Muscle layer of colon (tissue), 2 donors: ENCODE results near the gene POC1A.

Source experiments
- H3K27ac ChIP-seq: one replicate; pipeline ENCODE4 v1.7.0; 2013; ENCODE audit warnings: low read depth, mild to moderate bottlenecking, low read length, moderate library complexity
- H3K27me3 ChIP-seq, 2 donors: one replicate each; pipeline ENCODE4 v1.7.0; 2013; ENCODE audit warnings: low read length in 2 of 2, mild to moderate bottlenecking in 2 of 2; ENCODE audit not compliant: insufficient read depth in 2 of 2, control insufficient read depth in 1 of 2
- H3K36me3 ChIP-seq: one replicate; pipeline ENCODE4 v1.7.0; 2013; ENCODE audit warnings: mild to moderate bottlenecking, low read length; ENCODE audit not compliant: insufficient read depth
- H3K4me1 ChIP-seq: one replicate; pipeline ENCODE4 v1.7.0; 2013; ENCODE audit warnings: mild to moderate bottlenecking, low read length; ENCODE audit not compliant: insufficient read depth
- H3K4me3 ChIP-seq, 2 donors: one replicate each; pipeline ENCODE4 v1.7.0; 2013; ENCODE audit warnings: low read length in 2 of 2, low read depth in 1 of 2, mild to moderate bottlenecking in 1 of 2, moderate library complexity in 1 of 2
- H3K9ac ChIP-seq: one replicate; pipeline ENCODE4 v1.7.0; 2013; ENCODE audit warnings: low read length
- H3K9me3 ChIP-seq: one replicate; pipeline ENCODE4 v1.7.0; 2013; ENCODE audit warnings: mild to moderate bottlenecking, low read length
- donor health status: abdominal sarcoma.
- donor health status: Adenocarcinoma of cecum.

Gene POC1A

DNA sequence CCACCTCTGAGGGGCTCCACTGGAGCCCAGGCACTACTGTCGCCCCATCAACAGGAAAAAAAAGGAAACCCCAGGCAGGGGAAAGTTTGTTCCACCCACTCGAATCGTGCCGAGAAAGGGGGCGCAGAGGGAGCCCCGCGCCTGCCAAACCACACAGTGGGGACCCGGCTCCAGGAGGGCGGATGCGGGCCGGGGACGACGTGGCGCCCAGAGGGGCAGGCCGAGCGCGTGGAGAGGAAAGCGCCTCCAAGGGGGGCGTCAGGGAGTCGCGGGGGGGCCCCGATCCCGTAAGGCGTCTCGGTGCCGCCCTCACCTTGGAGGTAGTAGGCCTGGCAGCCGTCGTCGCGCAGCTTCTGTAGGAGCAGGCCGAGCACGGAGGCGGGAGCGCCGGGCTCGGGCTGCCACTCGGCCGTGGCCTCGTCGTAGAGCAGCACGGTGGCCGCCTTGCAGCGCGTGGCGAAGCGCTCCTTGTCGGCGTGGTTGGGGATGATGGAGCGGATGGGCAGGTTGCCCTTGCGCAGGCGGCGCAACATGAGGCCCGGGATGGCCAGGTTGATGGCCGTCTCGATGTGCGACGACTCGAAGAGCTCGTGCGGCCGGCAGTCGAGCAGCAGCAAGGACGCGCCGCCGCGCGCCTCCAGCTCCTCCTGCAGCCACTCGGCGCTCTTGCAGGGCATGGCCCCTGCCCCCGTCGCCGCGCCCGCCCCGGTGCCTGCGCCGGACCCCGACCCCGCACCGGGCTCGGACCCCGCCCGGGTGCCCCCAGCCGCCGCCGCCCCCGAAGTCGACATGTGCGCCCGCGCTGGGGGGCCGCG lies 98.5 kb downstream of the POC1A start:
- Histone ChIP-seq H3K27me3 (no peaks in the 10 kb centered on the region), H3K9ac (peak overlapping the region; percentile 8), H3K4me3 (peak overlapping the region; percentile 85 to 91), H3K9me3 (no peaks in the 10 kb centered on the region), H3K27ac (peak overlapping the region; percentile 75), H3K36me3 (peaks cover 23% of the 10 kb centered on the region), H3K4me1 (peaks cover 36% of the 10 kb centered on the region)

DNA sequence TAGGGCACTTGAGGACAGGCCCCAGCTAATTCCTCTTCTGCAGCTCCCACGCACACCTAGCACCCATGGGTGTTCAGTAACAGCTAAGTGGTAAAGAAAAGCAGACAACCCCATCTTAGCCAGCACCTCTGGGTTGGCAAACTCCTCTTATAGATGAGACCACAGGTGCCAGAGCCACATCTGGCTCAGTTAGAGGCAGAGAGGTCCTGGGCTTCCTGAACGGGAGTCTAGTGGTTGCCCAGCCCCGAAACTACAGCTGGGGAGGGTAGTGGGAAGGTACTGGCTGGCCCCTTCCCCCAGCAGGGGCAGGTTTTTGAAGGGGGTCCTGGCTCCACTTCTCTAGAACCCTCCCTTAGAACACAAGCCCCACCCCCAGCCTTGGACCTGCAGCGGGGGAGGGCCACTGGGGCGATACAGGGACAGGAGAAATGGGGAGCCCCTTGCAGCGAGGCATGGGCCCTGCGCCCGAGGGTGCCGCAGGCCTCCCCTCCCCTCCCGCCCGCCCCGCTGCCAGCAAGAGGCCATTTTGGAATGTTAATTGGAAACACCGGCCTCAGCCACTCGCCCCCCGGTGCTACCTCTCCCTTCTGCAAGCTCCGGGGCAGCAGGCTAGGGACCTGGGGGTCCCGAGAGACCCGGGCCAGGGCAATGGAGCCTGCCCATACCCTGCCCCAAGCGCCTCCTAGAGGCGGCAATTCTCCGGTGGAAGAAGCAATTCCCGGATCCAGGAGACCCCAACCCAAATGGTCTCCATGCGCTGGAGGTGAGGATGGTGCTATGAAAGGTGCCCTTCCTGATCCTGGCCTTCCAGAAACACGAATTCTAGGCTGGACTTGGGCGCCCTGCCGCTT lies 99.3 kb downstream of the POC1A start:
- Histone ChIP-seq H3K9ac (peak overlapping the region; percentile 8), H3K27ac (peak overlapping the region; percentile 75), H3K27me3 (no peaks in the 10 kb centered on the region), H3K9me3 (no peaks in the 10 kb centered on the region), H3K4me1 (peaks cover 36% of the 10 kb centered on the region), H3K4me3 (peak overlapping the region; percentile 85 to 91), H3K36me3 (peaks cover 31% of the 10 kb centered on the region)

DNA sequence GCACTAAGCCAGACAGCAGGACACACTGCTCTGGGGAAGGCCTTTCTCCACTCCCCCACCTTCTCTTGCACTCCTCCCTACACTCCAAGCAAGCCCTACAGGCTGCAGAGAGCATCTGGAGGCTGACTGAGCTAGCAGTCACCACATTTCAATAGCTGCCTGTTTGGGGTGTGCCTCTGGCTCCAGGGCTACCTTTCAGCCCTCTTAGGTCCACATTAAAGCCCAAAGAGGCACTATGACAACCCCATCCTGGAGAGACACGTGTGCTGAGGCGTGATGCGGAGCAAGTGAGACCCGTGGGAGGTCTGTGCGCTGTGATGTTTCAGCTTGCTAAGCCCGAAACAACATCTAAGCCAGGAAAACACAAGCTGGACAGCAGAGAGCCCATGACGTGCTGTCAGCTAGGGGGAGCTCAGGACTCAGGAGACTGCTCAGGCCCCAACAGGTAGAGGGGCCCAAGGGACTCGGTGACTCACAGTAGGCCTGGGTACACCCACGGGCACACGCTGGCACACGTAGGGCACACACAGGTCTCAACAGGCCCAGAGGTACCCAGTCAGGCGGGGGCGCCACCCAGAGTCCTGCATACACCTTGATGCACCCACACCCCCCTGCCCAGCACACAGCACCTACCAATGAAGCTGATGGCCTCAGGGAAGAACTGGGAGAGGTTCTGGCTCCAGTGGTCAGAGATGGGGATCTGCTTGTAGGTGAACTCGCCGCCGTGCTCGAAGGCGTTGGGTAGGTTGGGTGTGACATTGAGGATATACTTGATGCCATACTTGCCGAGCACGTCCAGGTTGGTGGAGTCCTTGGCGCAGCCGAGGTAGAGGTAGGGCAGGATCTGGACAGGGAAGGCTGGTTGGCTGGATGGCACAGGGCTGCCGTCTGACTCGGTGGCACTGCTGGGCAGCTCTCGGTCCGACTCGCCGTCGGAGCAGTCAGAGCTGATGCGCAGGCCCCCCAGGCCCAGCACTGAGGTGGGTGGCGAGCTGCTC lies 100.6 kb downstream of the POC1A start:
- Histone ChIP-seq H3K27me3 (no peaks in the 10 kb centered on the region), H3K36me3 (peaks cover 41% of the 10 kb centered on the region), H3K27ac (peak overlapping the region; percentile 58), H3K4me1 (peaks cover 36% of the 10 kb centered on the region), H3K9me3 (no peaks in the 10 kb centered on the region), H3K9ac (no peak overlapping the region), H3K4me3 (peak overlapping the region in 1 of 2 donors; percentile 50)

DNA sequence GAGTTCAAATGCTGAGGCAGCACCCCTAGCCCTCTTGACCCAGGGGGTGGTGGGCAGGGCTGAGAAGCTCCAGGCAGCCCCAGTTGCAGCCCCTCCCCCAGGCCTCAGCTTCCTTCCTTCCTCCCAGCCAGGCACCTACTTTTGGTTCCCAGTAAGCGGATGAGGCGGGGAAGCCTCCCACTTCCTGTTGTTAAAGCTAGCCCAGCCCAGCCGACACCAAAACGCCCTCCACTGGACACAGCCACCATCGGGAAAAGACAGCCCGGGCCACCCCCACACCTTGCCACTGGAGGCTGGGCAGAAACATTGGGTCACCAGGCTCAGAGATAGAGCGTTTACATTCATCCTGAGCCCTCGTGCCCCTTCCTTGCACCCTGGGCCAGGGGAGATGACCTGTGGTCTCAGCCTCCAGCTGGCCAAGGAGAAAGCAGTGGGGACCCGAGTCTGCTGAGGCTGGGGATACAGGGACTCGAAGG lies 101.4 kb downstream of the POC1A start:
- peak overlapping the region; percentile 56 for H3K27ac ChIP-seq
- no peaks in the 10 kb centered on the region for H3K9me3 ChIP-seq
- peaks cover 46% of the 10 kb centered on the region for H3K36me3 ChIP-seq
- H3K4me3 ChIP-seq, result peak overlapping the region in 1 of 2 donors; percentile 22
- peaks cover 34% of the 10 kb centered on the region for H3K4me1 ChIP-seq
- H3K27me3 ChIP-seq, result no peaks in the 10 kb centered on the region
- H3K9ac ChIP-seq, result no peak overlapping the region

DNA sequence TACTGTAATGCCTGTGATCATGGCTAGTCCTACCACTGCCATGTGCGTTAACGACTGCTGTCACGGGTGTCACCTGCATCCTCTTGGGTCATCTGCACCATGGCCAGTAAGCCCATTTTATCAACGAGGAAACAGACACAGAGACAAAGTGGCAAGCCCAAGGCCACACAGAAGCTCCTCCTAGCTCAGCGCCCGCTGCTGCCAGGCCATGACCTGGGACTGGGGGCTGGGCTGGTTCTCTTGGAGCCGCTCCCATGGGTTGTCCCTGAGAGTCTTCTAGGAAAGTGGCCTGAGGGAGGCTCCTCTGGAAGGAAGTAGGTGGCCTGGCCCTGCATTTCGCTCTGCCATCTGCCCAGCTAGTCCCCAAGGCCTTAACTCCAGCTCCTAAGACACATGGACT lies 102.8 kb downstream of the POC1A start:
- peaks cover 46% of the 10 kb centered on the region for H3K36me3 ChIP-seq
- no peak overlapping the region for H3K9ac ChIP-seq
- no peaks in the 10 kb centered on the region for H3K27me3 ChIP-seq
- H3K27ac ChIP-seq, result no peak overlapping the region
- H3K4me3 ChIP-seq, result no peak overlapping the region
- H3K4me1 ChIP-seq, result peaks cover 30% of the 10 kb centered on the region
- H3K9me3 ChIP-seq, result no peaks in the 10 kb centered on the region

DNA sequence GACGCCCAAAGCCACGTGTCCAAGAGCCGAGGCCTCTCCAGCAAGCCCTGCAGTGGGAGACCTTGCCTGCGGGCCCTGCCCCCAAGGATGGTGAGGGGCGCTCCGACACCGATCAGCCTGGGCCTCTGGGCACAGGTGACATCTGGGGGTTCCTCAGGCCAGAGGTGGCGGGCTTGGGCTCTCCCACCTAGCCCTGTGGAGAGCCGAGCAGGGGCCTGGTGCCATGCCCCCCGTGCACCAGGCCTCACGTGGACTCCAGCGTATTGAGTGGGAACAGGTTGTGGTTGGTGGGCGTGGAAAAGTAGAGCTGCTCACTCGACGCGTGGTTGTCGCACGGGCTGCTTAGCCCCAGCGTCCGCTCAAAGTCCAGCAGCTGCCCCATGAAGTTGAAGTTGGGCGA lies 103.7 kb downstream of the POC1A start:
- no peaks in the 10 kb centered on the region for H3K27me3 ChIP-seq
- no peak overlapping the region for H3K9ac ChIP-seq
- H3K9me3 ChIP-seq, result no peaks in the 10 kb centered on the region
- H3K4me3 ChIP-seq, result no peak overlapping the region
- H3K27ac ChIP-seq, result no peak overlapping the region
- peaks cover 46% of the 10 kb centered on the region for H3K36me3 ChIP-seq
- peaks cover 30% of the 10 kb centered on the region for H3K4me1 ChIP-seq

DNA sequence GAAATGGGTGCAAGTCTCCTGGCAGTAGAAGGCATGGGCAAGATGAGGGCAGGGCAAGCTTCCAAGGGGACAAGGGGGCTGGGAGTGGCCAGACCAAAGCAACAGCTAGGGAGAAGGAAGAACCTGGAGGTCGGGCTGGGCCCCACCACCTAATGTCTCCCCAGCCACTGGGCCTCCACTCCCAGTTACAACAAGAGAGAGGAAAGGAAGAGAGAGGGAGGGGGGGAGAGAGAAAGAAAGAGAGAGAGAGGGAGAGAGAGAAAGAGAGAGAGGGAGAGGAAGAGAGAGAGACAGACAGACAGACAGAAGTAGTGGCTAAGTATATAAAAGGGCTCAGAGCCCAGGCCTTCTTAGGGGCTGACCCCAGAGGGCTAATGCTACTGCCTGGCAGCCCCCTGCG lies 104.7 kb downstream of the POC1A start:
- Histone ChIP-seq H3K4me1 (peaks cover 26% of the 10 kb centered on the region), H3K27ac (no peak overlapping the region), H3K27me3 (no peaks in the 10 kb centered on the region), H3K4me3 (no peak overlapping the region), H3K36me3 (peaks cover 46% of the 10 kb centered on the region), H3K9ac (no peak overlapping the region), H3K9me3 (no peaks in the 10 kb centered on the region)

DNA sequence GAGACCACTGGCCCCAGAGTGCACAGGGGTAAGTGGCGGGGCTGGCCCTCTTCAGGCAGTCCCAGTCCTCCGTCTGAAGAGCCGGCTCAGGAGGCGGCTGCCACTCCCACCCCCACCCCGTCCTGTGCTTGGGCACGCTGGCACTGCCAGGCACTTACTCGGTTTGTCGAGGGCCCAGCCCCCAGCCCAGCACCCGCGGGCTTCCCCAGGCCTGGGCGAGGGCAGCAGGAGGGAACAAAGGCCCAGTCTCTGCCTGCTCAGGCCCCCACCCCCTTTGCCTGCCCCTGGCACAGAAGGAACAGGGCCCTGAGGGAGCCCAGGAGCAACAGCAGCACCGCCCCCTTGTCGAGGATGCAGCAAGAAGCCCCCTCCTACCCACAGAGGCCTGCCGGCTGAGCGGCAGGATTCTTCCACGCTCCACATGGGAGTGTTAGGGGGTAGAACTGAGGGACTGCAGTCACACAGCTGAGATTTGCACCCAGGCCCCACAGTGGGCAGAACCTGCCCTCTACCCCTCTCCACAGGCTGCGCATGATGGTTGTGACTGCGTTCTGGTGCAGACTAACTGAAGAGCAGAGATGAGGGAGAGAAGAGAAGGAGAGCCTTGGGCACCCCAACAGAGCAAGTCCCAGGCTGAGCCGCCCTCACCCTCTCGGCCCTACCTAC lies 106.8 kb downstream of the POC1A start:
- no peak overlapping the region for H3K27ac ChIP-seq
- no peak overlapping the region for H3K9ac ChIP-seq
- H3K27me3 ChIP-seq, result no peaks in the 10 kb centered on the region
- H3K36me3 ChIP-seq, result peaks cover 38% of the 10 kb centered on the region
- H3K4me3 ChIP-seq, result no peak overlapping the region
- H3K9me3 ChIP-seq, result no peaks in the 10 kb centered on the region
- peaks cover 7% of the 10 kb centered on the region for H3K4me1 ChIP-seq

DNA sequence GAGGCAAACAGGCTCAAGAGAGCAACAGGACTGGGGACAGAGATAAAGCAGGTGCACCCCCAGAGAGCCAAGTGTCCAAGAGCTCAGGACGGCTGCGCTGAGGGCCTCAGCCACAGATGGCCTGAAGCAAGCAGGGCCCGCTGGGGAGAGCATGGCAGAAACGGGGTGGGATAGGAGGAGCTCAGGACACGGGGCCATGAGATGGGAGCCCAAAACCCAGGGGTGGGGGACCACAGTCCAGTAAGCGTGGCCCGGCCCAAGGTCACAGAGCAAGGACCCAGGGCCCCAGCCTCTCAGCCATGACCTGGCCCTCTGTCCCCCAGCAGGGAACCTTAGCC lies 107.4 kb downstream of the POC1A start:
- peaks cover 2% of the 10 kb centered on the region for H3K4me1 ChIP-seq
- no peak overlapping the region for H3K27ac ChIP-seq
- no peaks in the 10 kb centered on the region for H3K27me3 ChIP-seq
- H3K4me3 ChIP-seq, result no peak overlapping the region
- H3K36me3 ChIP-seq, result peaks cover 34% of the 10 kb centered on the region
- H3K9ac ChIP-seq, result no peak overlapping the region
- H3K9me3 ChIP-seq, result no peaks in the 10 kb centered on the region

DNA sequence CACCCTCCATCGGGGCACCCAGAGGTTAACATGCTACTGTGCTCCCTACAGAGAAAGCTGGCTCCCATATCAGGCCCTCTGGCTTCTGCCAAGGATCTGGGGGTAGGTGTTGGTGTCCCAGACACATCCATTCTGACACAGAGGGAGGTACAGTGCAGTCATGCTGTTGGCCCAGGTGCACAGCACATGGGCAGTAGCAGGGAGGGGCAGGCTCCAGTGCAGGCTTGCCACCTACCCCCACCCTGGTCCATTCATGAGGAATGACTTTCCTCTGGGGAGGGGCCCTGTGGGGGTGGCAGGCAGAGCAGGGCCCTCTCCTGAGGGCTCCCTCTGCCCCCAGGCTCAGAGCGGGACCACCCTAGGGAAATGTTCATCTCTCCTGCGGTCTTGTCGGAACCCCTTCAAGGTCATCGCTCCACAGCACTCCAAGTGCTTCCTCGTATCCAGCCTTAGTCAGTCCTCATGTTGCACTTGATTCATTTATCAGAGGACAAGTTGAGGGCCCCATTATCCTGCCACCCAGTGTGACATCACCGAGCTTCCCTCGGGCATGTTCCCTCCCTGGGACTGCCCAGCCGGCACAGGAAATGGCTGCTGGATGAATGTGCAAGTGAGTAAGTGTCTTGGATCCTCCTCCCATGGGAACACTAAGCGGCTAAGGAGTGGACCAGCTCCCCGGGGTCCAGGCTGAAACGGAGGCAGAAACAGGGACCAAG lies 107.9 kb downstream of the POC1A start:
- H3K27me3 ChIP-seq, result no peaks in the 10 kb centered on the region
- peaks cover 28% of the 10 kb centered on the region for H3K36me3 ChIP-seq
- H3K9ac ChIP-seq, result no peak overlapping the region
- no peaks in the 10 kb centered on the region for H3K9me3 ChIP-seq
- H3K27ac ChIP-seq, result no peak overlapping the region
- H3K4me1 ChIP-seq, result no peaks in the 10 kb centered on the region
- H3K4me3 ChIP-seq, result no peak overlapping the region
